SU-DHL-6 (cell line): ENCODE results near the gene RIN3.

ENCODE experiments used
- H2AFZ ChIP-seq: fragments of 200-600 bp; sonication (generic); 2 replicates; pipeline ENCODE4 v1.6.1; 2014; ENCODE audit warnings: low read depth, mild to moderate bottlenecking, moderate library complexity, mixed read lengths, antibody characterized with exemption, low read length; ENCODE audit not compliant: severe bottlenecking
- H3F3A ChIP-seq: fragments of 200-600 bp; shearing (Covaris generic); 2 replicates; pipeline ENCODE4 v1.6.0; 2016; ENCODE audit warnings: antibody characterized with exemption, mild to moderate bottlenecking; ENCODE audit not compliant: insufficient read depth
- H3K27ac ChIP-seq: fragments of 200-600 bp; sonication (generic); 2 replicates; pipeline ENCODE4 v1.5.1; 2016; ENCODE audit warnings: low read depth, mild to moderate bottlenecking, low read length, moderate library complexity, mixed read lengths
- H3K27me3 ChIP-seq: fragments of 200-600 bp; sonication (generic), shearing (Covaris generic); 2 replicates; pipeline ENCODE4 v1.6.0; 2014; ENCODE audit warnings: mild to moderate bottlenecking, low read length
- H3K36me3 ChIP-seq: fragments of 200-600 bp; sonication (generic); 2 replicates; pipeline ENCODE4 v1.6.1; 2014; ENCODE audit warnings: mild to moderate bottlenecking, low read length, mixed read lengths
- H3K4me2 ChIP-seq: fragments of 300-600, 200-600 bp; shearing (Covaris generic), sonication (generic); 2 replicates; pipeline ENCODE4 v1.6.0; 2014; ENCODE audit warnings: low read length, low read depth, mild to moderate bottlenecking; ENCODE audit not compliant: poor library complexity, severe bottlenecking
- H3K4me3 ChIP-seq: fragments of 200-600 bp; sonication (generic); 2 replicates; pipeline ENCODE4 v1.5.1; 2014; ENCODE audit warnings: antibody characterized with exemption, low read length, mild to moderate bottlenecking, mixed read lengths; ENCODE audit not compliant: insufficient read depth, poor library complexity, severe bottlenecking
- H3K79me2 ChIP-seq: fragments of 200-600 bp; sonication (generic); 2 replicates; pipeline ENCODE4 v1.6.1; 2014; ENCODE audit warnings: mild to moderate bottlenecking, low read length, moderate library complexity; ENCODE audit not compliant: insufficient read depth
- H3K9ac ChIP-seq: fragments of 200-600 bp; sonication (generic); 2 replicates; pipeline ENCODE4 v1.7.0; 2014; ENCODE audit warnings: mild to moderate bottlenecking, low read length
- H3K9me2 ChIP-seq: fragments of 200-600 bp; sonication (generic); replicated peaks from 2 replicates; pipeline ENCODE4 v1.6.1; 2014; ENCODE audit warnings: low read length; ENCODE audit not compliant: insufficient read depth
- H3K9me3 ChIP-seq: fragments of 200-600 bp; sonication (generic); 2 replicates; pipeline ENCODE4 v1.6.1; 2014; ENCODE audit warnings: low read length, mixed read lengths; ENCODE audit not compliant: insufficient read depth
- H4K20me1 ChIP-seq: fragments of 200-600 bp; sonication (generic); 2 replicates; pipeline ENCODE4 v1.6.1; 2014; ENCODE audit warnings: low read depth, mild to moderate bottlenecking, antibody characterized with exemption, low read length, moderate library complexity, mixed read lengths
- EZH2phosphoT487 ChIP-seq: fragments of 200-600 bp; sonication (generic), shearing (Covaris generic); conservative IDR thresholded peaks from 2 replicates; pipeline ENCODE4 v1.6.1; 2018; ENCODE audit warnings: mild to moderate bottlenecking, antibody characterized with exemption, low read length, moderate library complexity, mixed read lengths
- TF ChIP-seq, protein P1 (sequence below): fragments of 200-600 bp; sonication (generic); IDR thresholded peaks from one replicate; pipeline ENCODE4 v1.5.1; 2017; ENCODE audit warnings: antibody characterized with exemption, mild to moderate bottlenecking, low read length, moderate library complexity; ENCODE audit not compliant: insufficient read depth, poor library complexity, severe bottlenecking

The RIN3 gene

DNA sequence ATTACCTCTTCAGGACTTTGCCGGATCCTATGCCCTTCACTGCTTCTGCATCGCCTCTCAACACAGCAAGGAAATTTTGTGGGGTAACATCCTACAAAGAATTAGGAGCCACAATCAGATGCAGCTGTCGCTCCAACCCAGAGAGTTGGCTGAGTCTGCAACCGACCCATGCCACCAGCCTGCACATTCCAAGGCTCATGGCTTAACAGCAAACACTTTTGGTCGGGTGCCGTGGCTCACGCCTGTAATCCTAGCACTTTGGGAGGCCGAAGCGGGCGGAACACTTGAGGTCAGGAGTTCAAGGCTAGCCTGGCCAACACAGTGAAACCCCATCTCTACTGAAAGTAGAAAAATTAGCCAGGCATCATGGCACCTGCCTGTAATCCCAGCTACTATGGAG, 202.6 kb downstream of the RIN3 start:
- H4K20me1 ChIP-seq, result no peaks in the 10 kb centered on the region
- no peak overlapping the region for H3K27ac ChIP-seq
- no peaks in the 10 kb centered on the region for H3K9me2 ChIP-seq
- no peak overlapping the region for H2AFZ ChIP-seq
- no peaks in the 10 kb centered on the region for H3K79me2 ChIP-seq
- H3K9ac ChIP-seq, result no peak overlapping the region
- no peak for TF ChIP-seq EZH2phosphoT487
- TF ChIP-seq, protein P1, sequence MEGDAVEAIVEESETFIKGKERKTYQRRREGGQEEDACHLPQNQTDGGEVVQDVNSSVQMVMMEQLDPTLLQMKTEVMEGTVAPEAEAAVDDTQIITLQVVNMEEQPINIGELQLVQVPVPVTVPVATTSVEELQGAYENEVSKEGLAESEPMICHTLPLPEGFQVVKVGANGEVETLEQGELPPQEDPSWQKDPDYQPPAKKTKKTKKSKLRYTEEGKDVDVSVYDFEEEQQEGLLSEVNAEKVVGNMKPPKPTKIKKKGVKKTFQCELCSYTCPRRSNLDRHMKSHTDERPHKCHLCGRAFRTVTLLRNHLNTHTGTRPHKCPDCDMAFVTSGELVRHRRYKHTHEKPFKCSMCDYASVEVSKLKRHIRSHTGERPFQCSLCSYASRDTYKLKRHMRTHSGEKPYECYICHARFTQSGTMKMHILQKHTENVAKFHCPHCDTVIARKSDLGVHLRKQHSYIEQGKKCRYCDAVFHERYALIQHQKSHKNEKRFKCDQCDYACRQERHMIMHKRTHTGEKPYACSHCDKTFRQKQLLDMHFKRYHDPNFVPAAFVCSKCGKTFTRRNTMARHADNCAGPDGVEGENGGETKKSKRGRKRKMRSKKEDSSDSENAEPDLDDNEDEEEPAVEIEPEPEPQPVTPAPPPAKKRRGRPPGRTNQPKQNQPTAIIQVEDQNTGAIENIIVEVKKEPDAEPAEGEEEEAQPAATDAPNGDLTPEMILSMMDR, result no peak
- H3F3A ChIP-seq, result no peaks in the 10 kb centered on the region
- H3K27me3 ChIP-seq, result no peaks in the 10 kb centered on the region
- H3K36me3 ChIP-seq, result no peaks in the 10 kb centered on the region
- no peak overlapping the region for H3K4me3 ChIP-seq
- no peak overlapping the region for H3K4me2 ChIP-seq
- no peaks in the 10 kb centered on the region for H3K9me3 ChIP-seq

DNA sequence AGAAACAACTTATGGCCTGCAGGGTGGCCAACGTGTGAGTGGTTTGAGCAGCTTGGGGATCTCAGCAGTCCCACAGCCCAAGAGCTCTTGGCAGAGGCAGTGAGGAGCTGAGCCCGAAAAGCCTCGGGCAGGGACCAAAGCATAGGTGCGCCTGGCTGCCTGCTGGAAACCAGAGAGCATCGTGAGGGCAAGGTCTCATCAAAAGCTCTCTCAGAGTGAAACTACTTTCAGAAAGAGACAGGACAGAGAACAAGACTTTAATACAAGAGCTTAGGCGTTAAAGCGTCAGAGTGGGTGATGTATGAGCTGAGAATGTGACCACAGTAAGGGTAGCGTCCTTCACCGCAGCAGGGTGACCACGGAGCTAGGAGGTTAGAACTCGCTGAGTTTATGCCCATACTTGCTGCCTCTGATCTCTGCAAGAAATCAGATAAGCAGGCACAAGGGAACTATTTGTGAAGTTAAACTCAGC, 204.0 kb downstream of the RIN3 start:
- no peak overlapping the region for H2AFZ ChIP-seq

DNA sequence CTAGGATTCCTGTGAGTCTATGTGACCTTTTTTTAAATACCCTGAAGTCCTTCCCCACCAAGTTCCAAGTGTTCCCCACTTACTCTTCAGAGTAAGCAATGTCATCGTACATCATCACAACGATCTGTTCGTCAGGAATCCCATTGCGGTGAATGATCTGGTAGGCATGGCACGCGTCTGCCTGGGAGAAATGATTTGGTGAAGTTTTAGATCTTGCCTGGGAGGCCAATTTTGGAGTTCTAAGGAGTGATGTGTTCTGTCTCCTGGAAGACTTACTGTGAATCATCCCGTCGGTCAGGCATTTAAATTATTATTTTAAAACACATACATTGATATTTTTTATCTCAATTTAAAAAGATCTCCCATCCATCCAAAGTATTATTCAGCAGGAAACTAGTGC, 205.1 kb downstream of the RIN3 start:
- H4K20me1 ChIP-seq, result no peaks in the 10 kb centered on the region
- no peak overlapping the region for H3K4me2 ChIP-seq
- no peaks in the 10 kb centered on the region for H3K36me3 ChIP-seq
- H2AFZ ChIP-seq, result no peak overlapping the region
- H3K79me2 ChIP-seq, result no peaks in the 10 kb centered on the region
- H3K9ac ChIP-seq, result no peak overlapping the region
- no peak overlapping the region for H3K4me3 ChIP-seq
- H3K9me2 ChIP-seq, result no peaks in the 10 kb centered on the region
- no peak overlapping the region for H3K27ac ChIP-seq
- H3F3A ChIP-seq, result no peaks in the 10 kb centered on the region
- no peaks in the 10 kb centered on the region for H3K27me3 ChIP-seq
- H3K9me3 ChIP-seq, result no peaks in the 10 kb centered on the region
- TF ChIP-seq, protein P1, result no peak
- TF ChIP-seq EZH2phosphoT487, result no peak

More for the DNA sequence above, 204.0 kb downstream of the RIN3 start:
- Histone ChIP-seq H3K79me2 (no peaks in the 10 kb centered on the region), H3K27me3 (no peaks in the 10 kb centered on the region), H4K20me1 (no peaks in the 10 kb centered on the region), H3K36me3 (no peaks in the 10 kb centered on the region), H3K9me3 (no peaks in the 10 kb centered on the region), H3K27ac (no peak overlapping the region), H3K9ac (no peak overlapping the region), H3K9me2 (no peaks in the 10 kb centered on the region), H3K4me3 (no peak overlapping the region), H3K4me2 (no peak overlapping the region), H3F3A (no peaks in the 10 kb centered on the region)
- no peak for TF ChIP-seq EZH2phosphoT487
- TF ChIP-seq, protein P1, result no peak
